Activated T-cell treated with anti-CD3 and anti-CD28 coated beads, Interleukin-2, amount 50 U/mL, for 48 hours (primary cell): ENCODE results near the gene MAEA.

Source experiments
- DNase-seq, 2 experiments: peaks; one replicate each; pipeline ENCODE4 v3.0.0-alpha.2; 2020

Gene MAEA

DNA sequence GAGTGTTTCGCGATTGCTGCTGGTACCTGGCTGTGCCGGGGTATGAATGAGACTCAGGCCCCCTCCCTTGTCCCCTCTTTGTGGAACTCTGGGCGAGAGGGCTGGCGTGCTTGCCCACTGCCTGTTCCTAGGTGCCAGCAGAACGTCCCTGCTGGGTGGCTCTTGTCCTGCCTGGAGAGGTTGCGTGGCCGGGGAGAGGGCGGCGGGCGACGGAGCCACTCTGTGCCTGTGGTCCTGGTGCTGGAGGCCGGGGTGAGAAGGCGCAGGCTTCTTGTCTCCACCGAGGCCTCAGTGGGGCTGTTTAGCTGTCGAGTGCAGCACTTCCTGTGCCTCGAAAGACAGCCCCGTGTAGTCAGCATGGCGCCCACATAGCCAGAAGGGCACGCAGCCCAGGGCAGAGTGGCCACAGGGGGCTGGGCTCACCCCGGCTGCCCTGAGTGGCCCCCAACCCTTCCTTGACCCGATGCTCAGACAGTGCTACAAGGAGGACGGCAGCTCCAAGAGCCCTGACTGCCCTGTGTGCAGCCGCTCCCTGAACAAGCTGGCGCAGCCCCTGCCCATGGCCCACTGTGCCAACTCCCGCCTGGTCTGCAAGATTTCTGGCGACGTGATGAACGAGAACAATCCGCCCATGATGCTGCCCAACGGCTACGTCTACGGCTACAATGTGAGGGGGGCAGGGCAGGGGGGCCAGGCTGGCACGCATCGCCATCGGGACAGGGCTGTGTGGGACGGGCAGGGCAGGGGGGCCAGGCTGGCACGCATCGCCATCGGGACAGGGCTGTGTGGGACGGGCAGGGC, 48.5 kb downstream of the MAEA start:
- no peak for DNase-seq

DNA sequence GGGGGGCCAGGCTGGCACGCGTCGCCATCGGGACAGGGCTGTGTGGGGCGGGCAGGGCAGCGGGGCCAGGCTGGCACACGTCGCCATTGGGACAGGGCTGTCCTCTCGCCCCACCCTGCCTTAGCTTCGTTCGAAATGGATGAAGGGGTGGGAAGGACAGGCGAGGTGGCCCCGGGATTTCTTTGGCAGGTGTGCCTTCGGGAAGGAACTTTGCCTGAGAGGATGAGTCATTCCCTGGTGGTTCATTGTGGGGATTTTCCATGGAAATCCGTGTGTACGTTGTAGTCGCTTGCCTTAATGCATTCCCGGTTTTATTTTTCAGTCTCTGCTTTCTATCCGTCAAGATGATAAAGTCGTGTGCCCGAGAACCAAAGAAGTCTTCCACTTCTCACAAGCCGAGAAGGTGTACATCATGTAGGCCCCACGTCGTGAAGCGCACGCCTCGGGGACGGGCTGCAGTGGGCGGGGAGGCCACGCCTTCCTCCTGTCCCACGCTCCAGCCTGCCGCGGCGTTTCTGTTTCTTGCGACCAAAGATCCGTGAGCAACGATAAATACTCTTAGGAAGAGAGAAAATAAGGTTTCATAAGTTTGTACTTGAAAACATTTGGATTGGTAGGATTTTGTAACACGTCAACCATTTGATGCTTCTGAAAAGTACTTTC, 49.2 kb downstream of the MAEA start:
- DNase-seq: no peak

DNA sequence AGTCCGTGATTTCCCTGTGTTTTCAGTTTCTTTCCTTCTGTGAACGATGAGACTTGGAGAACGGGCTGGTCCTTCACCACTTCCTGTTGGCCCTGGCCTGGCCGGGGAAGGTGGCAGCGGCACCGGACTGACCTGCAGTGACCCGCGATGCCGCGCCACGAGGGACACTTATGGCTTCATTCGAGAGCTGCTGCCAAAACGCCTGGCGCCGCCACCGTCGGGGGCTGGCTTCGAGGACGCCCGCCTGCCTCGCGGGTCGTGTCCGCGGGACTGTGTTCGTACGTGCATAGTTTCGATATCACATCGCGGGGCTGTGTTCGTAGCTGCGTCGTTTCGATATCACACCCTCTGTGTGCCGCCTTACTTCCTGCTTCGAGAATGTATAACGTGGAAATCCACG, 49.8 kb downstream of the MAEA start:
- no peak for DNase-seq

DNA sequence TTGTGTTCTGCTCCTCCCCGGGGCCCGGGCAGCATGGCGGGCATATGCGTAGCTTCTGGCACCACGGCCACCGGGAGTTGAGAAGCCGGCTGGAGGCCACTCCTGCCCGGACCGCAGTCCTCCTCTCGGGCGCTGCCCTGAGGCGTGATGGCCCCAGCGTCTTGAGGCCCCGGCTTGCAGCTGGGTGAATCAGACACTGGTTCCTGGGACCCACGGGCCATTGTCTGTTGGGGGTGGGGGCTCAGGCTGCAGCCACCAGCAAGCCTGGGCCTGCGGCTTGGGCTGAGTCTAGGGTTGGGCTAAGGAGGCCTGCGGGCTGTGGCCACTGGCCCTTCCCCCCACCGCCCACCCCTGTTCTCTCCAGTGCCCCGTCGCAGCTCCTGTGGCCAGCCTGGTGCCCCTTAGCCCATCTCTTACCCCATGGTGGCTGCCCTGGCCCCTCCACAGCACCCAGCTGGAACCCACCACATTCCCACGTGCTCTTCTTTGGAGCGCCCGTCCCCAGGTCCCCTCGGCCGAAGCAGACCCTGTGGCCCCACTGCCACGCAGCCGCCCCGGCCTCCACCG, 50.6 kb downstream of the MAEA start:
- no peak for DNase-seq

DNA sequence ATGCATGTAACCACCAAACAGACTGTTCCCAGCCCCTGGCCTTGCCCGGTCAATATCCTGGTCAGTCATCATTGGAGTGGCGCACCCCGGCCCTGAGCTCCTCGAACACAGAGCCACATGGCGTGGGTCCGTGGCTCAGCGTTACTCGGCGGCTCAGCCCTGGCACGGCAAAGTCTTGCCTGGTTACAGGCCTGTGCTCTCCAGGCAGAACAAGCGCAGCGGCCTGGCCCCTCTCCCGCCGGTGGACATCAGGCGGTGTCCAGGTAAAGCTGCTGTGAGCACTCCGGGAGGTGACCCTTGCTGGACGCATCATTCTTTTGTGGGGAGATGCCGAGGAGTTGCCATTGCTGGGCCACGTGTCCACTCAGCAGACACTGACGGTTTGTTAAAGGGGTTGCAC, 51.2 kb downstream of the MAEA start:
- no peak for DNase-seq

DNA sequence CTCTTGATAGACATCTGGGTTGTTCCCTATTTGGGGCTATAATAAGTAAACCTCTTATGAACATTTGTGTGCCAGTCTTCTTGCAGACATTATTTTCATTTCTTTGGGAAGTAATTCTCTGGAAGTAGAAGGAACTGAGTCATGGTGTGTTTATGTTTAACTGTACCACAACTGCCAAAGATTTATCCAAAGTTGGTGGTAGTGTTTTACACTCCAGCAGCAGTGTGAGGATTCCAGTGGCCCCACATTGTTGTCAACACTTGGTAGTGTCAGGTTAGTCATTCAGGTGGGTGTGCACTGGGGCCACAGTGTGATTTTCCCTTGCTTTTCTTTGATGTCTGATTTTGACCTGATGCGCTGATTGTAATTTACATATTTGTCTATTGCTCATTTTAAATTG, 52.3 kb downstream of the MAEA start:
- no peak for DNase-seq

DNA sequence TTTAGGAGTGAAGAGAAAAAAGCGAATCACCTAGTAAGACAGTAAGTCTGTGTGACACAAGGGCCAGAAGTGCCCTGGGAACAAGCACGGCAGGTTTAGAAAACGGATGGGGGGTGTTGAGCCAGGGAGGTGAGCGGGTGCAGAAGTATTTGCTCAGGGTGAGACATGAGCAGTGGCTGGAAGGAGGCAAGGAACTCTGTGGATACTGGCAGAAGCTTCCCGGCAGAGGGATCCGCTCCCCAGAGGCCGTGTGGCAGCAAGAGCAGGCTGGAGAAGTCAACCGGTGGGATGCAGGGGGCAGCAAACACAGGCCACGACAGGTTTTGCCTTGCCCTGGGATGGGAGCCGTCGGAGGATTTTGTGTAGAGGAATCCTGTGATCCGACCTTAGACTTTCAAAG, 55.0 kb downstream of the MAEA start:
- no peak for DNase-seq

DNA sequence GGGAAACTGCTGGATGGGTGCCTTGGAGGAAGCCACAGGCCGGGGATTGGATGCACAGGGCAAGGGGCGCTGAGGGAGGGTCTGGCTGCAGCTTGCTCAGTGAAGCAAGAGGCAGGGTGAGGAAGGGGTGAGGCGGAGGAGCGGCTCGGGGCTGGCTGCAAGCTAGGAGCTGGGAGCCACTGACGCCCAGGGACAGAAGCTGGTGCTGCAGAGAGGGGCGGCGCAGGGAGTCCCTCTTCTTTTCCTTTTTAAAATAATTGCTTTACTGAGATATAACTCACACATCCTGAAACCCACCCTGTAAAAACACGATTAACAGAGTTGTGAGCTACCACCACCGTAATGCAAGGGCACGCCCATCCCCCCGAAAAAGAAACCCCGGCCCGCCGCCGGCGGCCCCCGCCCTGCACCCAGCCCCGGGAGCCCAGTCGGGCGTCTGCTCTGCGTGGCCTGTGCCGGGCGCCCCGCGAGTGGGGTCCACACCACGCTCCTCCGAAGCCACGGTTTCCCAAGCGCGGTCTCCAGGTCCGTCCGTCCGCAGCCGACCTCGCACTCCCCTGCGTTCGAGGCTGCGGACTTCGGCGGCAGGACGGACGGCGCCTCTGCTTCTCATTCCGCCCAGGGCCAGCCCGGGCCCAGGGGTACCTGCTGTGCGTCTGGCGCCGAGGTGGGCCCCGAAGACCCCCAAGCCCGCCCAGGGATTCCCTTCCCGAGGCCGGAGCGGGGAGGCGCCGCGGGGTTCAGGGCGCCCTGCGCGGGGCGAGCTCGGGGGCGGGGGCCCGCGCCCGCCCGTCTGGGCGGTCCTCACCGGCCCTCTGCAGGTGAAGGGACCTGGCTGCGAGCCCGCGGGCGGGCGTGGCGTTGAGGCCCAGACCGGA, 56.5 kb downstream of the MAEA start:
- peak; percentile 58 to 70 for DNase-seq

DNA sequence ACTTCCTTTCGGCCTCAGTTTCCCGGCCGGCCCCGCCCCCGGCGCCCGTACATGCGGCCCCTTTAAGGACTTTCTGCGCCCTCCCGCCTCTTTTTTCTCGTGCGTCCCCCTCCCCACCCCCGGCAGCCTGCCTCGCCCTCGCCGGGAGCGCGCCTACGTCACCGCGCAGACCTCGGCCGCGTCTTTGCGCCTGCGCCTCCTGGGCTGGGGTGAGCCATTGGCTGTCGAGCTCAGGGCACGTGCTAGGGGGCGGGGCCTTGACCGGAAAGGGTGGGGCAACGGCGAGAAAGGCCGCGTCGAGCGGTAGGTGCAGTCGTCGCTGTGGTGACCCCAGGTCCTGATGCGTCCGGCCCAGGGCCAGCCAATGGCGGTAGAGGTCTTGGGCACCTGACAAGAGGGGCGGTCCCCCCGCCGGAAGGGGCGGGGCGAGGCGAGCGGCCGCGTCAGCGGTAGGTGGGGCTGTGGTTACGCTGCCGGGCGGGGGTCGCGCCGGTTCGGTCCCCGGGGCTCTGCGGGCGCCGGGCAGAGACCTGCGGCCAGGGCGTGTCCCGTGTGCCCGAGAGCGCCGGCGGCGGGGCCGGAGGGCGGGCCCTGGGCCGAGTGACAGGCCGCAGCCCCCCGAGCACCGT, 57.2 kb downstream of the MAEA start, which contains the start of gene UVSSA:
Gene UVSSA, plus strand, starts transcription at position 428 of the 629 bp plus-strand sequence. CDS start 884 bp downstream, outside the sequence.
- peak; percentile 100 for DNase-seq

DNA sequence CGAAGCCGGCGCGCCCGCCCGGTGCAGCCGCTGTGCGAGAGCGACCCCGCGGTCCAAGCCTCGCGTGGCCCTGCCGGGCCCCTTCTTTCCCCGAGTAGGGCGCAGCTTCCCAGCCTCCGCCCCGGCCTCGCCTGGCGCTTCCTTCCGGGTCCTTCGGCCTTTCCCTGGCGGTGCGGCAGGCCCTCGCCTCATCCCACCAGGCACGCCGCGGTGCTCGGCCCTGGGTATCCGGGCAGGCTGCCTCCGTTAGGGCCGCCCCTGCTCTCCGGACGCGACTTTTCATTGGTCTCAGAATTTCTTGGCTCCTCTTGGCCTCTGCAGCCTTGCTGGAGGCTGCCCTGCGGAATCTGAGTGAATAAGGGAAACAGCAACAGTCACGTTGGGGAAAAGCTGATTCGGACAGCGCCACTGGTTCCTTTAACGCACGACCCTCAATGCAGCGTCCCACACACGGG, 57.7 kb downstream of the MAEA start:
- peak; percentile 74 to 76 for DNase-seq

DNA sequence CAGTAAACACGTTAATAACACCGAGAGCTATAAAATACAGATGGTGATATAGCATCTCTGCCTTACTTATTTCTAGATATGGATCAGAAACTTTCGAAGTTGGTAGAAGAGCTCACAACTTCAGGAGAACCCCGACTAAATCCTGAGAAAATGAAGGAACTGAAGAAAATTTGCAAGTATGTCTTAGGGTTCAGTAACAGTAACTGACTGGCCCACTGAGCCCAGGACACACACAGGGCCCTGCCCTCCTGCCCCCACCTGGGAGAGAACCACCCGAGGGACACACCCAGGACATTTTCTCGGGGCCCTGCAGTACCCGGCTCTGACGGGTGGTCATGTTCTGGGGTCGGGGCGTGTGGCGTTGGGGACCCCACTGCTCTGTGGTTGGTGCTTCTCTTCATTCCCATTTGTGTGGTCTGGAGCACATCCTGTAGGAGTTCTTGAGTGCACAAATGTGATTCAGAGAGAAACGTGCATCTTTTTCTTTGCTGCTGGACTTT, 58.4 kb downstream of the MAEA start:
- DNase-seq: no peak

DNA sequence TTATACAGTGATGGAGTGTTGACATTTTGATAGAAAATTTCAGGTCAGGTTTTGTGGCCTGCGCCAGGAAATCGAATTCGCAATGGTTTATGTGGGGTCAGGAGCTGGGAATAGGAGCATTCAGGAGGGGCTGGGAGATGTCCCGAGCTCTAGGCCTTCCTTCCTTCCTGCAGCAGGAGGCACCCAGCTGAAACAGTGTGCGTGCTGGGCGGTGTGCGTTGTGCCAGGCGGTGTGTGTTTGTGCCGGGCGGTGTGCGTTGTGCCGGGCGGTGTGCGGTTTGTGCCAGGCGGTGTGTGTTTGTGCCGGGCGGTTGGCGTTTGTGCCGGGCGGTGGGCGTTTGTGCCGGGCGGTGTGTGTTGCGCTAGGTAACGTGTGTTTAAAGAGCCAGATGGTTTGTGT, 59.1 kb downstream of the MAEA start:
- DNase-seq: no peak

DNA sequence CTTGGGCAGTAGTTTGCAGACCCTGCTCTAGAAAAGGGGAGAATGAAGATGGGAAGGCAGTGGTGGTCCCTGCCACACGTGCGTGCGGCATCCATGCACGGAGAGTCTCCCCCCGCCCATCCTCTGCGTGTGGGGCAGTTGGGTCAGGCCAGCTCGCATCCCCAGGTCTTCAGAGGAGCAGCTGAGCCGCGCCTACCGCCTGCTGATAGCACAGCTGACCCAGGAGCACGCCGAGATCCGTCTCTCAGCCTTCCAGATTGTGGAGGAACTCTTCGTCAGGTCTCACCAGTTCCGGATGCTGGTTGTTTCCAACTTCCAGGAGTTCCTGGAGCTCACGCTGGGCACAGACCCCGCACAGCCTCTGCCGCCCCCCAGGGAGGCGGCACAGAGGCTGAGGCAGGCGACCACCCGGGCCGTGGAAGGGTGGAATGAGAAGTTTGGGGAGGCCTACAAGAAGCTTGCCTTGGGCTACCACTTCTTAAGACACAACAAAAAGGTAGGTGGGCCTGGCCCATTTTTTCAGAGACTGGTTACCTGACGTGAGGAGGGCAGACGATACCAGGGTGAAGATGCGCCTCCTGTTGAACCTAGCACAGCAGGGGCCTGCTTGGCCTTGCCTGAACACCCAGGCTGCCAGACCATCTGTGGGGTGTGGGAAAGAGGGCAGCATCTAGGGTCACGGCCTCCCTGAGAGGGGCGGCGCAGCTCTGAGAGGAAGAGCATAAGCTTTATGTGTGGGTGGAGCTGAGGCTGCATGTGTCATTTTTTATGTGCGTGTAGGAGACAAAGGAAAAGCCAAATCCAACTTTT, 59.9 kb downstream of the MAEA start:
- no peak for DNase-seq

DNA sequence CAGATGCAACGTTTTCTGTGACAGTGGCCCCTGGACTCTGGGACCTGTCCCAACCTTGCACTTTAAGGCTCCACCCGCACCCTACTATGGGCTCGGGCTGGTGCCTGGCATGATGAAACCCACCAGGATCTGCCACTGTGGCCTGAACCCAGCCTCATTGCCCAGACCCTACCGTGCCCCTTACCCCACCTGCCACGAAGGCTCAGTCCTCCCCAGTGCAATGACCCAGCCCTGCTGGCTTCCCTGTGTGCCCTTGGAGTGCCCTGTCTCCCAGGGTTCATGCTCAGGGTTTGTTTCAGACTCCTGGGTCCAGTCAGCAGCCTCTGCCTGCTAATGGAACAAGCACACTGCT, 60.5 kb downstream of the MAEA start:
- no peak for DNase-seq

DNA sequence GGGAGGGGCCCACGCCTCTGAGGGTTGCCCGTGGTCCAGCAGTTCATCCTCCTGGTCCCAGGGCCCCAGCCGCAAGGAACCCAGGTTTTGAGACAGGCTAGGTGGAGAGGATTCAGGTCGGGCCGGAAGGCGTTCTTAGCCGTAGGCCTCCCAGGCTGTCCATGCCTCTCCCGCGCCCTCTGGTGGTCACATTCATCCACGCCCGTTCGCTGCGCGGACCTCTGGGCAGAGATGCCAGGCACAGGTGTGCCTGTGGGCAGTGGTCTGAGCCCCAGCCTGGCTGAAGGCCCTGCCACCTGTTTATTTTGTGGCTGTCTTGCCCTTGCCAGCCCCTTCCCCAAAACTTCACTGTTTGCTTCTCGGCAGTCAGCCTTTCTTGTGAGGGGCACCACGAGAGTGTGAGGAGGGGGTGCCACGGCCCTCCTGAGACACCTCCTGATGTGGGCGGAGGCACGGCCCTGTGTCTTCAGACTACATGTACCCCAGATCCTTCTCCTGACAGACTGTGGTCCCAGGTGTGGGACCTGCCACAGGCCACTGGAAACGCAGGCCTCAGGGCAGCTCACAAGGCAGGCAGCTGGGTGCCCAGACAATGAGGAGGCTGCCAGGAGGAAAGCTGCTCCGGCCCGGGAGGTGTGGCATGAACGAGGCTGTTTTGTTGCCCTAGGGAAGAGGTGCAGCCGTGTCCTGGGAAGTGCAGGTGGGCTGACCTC, 62.3 kb downstream of the MAEA start:
- DNase-seq: peak; percentile 95

DNA sequence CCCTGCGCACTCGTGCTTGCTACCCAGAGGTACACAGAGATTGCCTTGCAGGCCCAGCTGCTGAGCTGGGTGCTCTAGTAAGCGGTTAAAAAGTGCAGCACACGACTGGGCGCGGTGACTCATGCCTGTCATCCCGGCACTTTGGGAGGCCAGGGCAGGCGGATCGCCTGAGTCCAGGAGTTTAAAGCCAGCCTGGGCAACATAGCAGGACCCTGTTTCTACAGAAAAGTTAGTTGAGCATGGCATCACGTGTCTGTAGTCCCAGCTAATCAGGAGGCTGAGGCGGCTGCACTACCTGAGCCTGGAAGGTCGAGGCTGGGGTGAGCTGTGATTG, 62.8 kb downstream of the MAEA start:
- no peak for DNase-seq

DNA sequence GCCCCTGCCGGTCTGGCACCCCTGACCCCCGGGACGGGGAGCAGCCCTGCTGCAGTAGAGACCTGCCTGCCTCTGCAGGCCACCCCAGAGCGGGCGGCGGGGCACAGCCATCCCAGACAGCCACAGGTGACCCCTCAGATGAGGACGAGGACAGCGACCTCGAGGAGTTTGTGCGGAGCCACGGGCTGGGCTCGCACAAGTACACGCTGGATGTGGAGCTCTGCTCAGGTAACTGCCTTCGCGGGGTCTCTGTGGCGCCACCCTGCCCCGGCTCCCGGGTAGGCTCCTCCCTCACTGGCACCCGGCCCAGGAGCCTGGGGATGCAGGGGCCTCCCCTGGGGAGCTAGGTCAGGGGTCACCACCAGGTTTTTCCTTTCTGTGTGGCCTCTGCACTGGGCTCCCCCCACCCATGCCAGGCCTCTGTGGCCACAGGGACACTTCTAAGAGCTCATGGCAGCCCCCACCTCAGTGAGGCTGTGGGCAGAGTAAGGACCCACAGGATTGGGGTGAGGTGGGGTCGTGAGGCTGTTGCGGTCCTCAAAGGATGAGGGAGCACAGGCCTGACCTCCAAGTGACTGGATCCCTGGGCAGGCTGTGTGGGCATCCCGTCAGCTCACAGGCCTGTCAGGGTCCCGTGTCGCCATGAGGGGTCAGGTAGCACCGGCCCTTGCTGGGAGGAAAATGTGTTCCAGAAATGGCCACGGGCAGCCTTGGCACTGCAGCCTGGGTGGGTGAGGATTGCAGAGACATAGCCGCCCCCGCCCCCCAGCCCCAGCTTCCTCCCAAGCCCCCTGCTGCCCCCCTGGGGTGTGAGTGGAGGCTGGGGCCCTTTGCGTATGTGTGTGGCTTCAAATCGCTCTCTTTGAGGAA, 63.7 kb downstream of the MAEA start:
- no peak for DNase-seq

DNA sequence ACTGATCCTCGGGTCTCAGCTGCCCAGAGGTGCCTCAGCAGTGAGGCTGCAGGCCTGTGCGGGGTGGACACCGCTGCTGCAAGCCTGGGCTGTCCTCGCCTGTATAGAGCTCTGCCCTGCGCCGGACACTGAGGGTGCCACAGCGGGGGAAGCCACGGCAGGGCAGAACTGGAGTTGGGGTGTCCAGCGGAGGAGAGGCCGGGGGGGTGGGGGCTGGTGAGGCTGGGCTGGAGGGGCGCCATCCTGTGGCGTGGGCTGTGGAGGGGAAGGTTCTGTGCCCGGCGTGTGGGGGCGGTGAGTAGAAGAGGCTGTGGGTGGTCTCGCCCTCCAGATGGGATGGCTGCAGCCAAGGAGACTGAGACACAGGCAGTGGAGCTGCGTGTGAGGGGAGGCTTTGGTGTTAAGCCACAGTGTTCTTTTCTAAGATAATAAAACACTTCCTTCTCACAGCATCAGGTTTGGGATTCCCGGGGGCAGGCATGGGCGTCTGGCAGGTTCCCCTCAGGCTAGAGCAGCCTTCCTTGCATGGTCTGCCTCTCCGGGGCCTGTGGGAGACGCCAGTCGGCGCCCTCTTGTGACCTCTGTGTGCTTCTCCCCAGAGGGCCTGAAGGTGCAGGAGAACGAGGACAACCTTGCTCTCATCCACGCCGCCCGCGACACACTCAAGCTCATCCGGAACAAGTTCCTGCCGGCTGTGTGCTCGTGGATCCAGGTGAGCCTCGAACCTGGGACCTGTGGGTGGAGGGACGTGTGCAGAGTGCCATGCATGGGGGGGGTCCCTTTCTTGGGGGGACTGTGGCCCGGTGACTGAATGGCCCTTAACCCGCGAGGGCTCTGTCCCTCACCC, 64.7 kb downstream of the MAEA start:
- no peak for DNase-seq

DNA sequence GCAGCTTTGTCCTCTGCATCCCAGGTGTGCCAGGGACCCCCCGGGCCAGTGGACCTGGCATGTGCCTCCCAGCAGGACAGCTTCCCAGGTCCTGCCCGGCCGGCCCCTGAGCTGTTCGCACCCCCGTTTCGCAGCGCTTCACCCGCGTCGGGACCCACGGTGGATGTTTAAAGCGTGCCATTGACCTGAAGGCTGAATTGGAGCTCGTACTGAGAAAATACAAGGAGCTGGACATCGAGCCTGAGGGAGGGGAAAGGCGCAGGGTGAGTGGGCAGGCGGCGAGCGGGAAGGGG, 65.2 kb downstream of the MAEA start:
- DNase-seq: no peak
